MM.1S (cell line): ENCODE data around the gene SUSD3.

Experiments used
- DNase-seq: peaks from one replicate; pipeline ENCODE4 v3.0.0-alpha.2; 2015
- H2AFZ ChIP-seq: fragments of 300-600 bp; sonication (generic); 2 replicates; pipeline ENCODE4 v1.6.0; 2016; ENCODE audit warnings: antibody characterized with exemption, low read length
- H3F3A ChIP-seq: fragments of 300-600 bp; sonication (generic); 2 replicates; pipeline ENCODE4 v1.6.1; 2016; ENCODE audit warnings: mild to moderate bottlenecking, antibody characterized with exemption, low read length, moderate library complexity, mixed read lengths; ENCODE audit not compliant: insufficient read depth
- H3K27ac ChIP-seq: fragments of 300-600 bp; sonication (generic); 2 replicates; pipeline ENCODE4 v1.5.1; 2016; ENCODE audit warnings: mild to moderate bottlenecking, low read length
- H3K27me3 ChIP-seq: fragments of 300-600 bp; sonication (generic); replicated peaks from 2 replicates; pipeline ENCODE4 v1.6.0; 2016; ENCODE audit warnings: low read length; ENCODE audit not compliant: insufficient read depth
- H3K36me3 ChIP-seq: fragments of 300-600 bp; sonication (generic); replicated peaks from 2 replicates; pipeline ENCODE4 v1.6.1; 2016; ENCODE audit warnings: mild to moderate bottlenecking, low read length, mixed read lengths; ENCODE audit not compliant: insufficient read depth
- H3K4me1 ChIP-seq: fragments of 300-600 bp; sonication (generic); 2 replicates; pipeline ENCODE4 v1.6.1; 2016; ENCODE audit warnings: low read length, mixed read lengths
- H3K4me2 ChIP-seq: fragments of 300-600 bp; sonication (generic); 2 replicates; pipeline ENCODE4 v1.6.0; 2016; ENCODE audit warnings: low read depth, low read length
- H3K4me3 ChIP-seq: fragments of 300-600 bp; sonication (generic); 2 replicates; pipeline ENCODE4 v1.5.1; 2016; ENCODE audit warnings: low read length, mixed read lengths
- H3K79me2 ChIP-seq: fragments of 300-600 bp; sonication (generic); 2 replicates; pipeline ENCODE4 v1.6.1; 2016; ENCODE audit warnings: mixed run types, low read length, mixed read lengths
- H3K9ac ChIP-seq: fragments of 300-600 bp; sonication (generic); 2 replicates; pipeline ENCODE4 v1.6.1; 2016; ENCODE audit warnings: low read length, mixed read lengths
- H3K9me2 ChIP-seq: fragments of 300-600 bp; sonication (generic); replicated peaks from 2 replicates; pipeline ENCODE4 v1.6.1; 2016; ENCODE audit warnings: mild to moderate bottlenecking, low read length, mixed read lengths; ENCODE audit not compliant: insufficient read depth
- H3K9me3 ChIP-seq: fragments of 300-600 bp; sonication (generic); replicated peaks from 2 replicates; pipeline ENCODE4 v1.6.1; 2016; ENCODE audit warnings: mild to moderate bottlenecking, low read length, mixed read lengths; ENCODE audit not compliant: insufficient read depth
- H4K20me1 ChIP-seq: fragments of 300-600 bp; sonication (generic); 2 replicates; pipeline ENCODE4 v1.6.1; 2016; ENCODE audit warnings: mild to moderate bottlenecking, low read length, moderate library complexity, mixed read lengths; ENCODE audit not compliant: insufficient read depth
- EZH2 ChIP-seq: fragments of 300-600 bp; sonication (generic); optimal IDR thresholded peaks from 2 replicates; pipeline ENCODE3; 2017; ENCODE audit warnings: low read depth, mild to moderate bottlenecking, antibody characterized with exemption, low read length, mixed read lengths
- EZH2phosphoT487 ChIP-seq: fragments of 300-600 bp; sonication (generic); IDR thresholded peaks from 2 replicates; pipeline ENCODE4 v1.6.1; 2018; ENCODE audit warnings: antibody characterized with exemption, low read length
- TF ChIP-seq, protein P1 (sequence below): fragments of 300-600 bp; sonication (generic); IDR thresholded peaks from 2 replicates; pipeline ENCODE4 v1.5.1; 2016; ENCODE audit warnings: antibody characterized with exemption, low read length, mixed read lengths

SUSD3 gene

DNA sequence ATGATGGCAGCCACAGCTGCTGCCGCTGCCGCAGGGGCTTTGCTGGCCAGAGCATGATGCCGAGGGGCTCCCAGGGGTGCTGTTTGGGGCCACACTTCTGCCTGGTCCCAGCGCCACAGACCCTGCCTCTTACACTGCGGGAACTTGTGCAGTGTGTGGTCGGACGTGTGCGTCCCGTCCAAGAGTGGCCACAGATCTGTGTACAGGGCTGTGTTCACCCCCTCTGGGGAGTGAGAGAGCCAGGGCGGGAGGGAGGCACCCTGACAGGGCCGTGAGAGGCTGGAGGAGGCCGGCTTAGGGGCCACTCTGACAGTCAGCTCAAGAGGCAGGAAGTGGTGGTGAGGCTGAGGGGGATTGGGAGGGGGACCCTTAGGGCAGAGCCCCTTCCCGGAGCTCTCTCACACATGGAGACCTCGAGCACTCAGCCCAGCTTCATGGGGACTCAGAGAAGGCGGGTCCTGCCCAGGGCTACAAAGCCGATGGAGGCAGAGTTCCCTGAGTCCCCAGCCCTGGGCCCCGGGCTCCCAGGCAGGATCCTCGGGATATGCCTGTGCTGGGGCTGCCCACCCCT is 24.4 kb downstream of the SUSD3 start:
- Histone ChIP-seq H4K20me1 (no peaks in the 10 kb centered on the region), H3K79me2 (no peaks in the 10 kb centered on the region), H3K4me3 (no peak overlapping the region), H3K9me3 (no peaks in the 10 kb centered on the region), H3K27me3 (no peaks in the 10 kb centered on the region), H3K9me2 (no peaks in the 10 kb centered on the region), H3K9ac (no peak overlapping the region), H3K36me3 (no peaks in the 10 kb centered on the region), H3K4me1 (no peaks in the 10 kb centered on the region), H2AFZ (no peak overlapping the region), H3F3A (no peaks in the 10 kb centered on the region), H3K27ac (no peak overlapping the region), H3K4me2 (no peak overlapping the region)
- no peak for DNase-seq
- TF ChIP-seq EZH2phosphoT487 (no peak), EZH2 (no peak)
- TF ChIP-seq, protein P1, sequence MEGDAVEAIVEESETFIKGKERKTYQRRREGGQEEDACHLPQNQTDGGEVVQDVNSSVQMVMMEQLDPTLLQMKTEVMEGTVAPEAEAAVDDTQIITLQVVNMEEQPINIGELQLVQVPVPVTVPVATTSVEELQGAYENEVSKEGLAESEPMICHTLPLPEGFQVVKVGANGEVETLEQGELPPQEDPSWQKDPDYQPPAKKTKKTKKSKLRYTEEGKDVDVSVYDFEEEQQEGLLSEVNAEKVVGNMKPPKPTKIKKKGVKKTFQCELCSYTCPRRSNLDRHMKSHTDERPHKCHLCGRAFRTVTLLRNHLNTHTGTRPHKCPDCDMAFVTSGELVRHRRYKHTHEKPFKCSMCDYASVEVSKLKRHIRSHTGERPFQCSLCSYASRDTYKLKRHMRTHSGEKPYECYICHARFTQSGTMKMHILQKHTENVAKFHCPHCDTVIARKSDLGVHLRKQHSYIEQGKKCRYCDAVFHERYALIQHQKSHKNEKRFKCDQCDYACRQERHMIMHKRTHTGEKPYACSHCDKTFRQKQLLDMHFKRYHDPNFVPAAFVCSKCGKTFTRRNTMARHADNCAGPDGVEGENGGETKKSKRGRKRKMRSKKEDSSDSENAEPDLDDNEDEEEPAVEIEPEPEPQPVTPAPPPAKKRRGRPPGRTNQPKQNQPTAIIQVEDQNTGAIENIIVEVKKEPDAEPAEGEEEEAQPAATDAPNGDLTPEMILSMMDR: no peak

DNA sequence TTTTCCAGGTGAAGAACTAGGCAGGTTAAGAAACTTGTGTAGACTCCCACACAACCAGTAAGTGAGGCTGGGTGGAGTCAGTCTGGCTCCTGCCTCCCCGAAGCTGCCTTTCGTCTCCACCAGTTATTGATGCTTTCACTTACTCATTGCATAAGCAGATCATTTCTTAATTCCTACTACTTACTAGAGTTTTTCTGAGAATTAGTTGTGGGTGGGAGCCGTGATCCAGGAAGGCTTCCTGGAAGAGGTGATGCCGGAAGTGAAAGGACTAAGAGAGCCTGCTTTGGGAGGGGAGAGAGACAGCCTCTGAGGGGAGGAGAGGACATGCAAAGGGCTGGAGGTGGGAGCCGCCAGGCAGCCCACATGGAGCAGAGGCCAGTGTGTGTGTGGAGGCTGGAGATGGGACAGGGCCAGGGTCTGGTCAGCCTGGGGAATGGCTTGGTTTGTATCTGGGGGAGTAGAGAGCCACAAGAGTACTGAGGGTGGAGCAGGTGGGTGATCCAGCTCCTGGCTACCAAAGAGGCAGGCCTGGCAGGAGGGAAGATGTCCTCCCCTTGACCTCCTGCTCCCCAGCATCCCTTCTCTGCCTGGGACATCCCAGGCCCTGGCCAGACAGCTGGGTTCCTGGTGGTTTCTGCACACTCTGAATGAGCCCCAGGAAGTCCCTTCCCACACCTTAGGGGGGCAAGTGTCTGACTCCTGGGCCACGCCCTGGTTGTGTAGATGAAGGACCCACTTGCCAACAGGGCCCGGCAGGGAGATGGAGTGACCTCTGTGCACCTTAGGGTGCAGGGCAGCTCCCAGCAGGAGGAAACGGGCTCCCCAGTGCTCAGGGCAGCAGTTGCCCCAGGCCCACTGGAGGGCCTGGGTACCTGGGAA is 25.3 kb downstream of the SUSD3 start:
- Histone ChIP-seq H2AFZ (no peak overlapping the region), H3K36me3 (no peaks in the 10 kb centered on the region), H3K27ac (no peak overlapping the region), H3K27me3 (no peaks in the 10 kb centered on the region), H4K20me1 (no peaks in the 10 kb centered on the region), H3F3A (no peaks in the 10 kb centered on the region), H3K4me1 (no peaks in the 10 kb centered on the region), H3K9me3 (no peaks in the 10 kb centered on the region), H3K4me3 (no peak overlapping the region), H3K9ac (no peak overlapping the region), H3K9me2 (no peaks in the 10 kb centered on the region), H3K4me2 (no peak overlapping the region), H3K79me2 (no peaks in the 10 kb centered on the region)
- TF ChIP-seq EZH2: no peak
- no peak for DNase-seq

DNA sequence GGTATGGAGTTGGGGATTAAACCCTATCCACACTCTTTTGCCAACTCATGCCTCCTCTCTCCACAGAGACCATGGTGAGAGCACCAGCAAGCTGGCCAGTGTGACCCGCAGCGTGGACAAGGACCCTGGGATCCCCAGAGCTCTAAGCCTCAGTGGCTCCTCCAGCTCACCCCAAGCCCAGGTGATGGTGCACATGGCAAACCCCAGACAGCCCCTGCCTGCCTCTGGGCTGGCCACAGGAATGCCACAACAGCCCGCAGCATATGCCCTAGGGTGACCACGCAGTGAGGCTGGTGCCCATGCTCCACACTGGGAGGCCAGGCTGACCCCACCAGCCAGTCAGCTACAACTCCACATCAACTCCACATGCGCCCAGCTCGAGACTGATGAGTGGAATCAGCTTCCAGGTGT is 26.0 kb downstream of the SUSD3 start:
- Histone ChIP-seq H3K27ac (no peak overlapping the region), H2AFZ (no peak overlapping the region), H3K4me2 (no peak overlapping the region), H3K9me2 (no peaks in the 10 kb centered on the region), H3K9me3 (no peaks in the 10 kb centered on the region), H3K27me3 (no peaks in the 10 kb centered on the region), H3K4me1 (no peaks in the 10 kb centered on the region), H3K4me3 (no peak overlapping the region), H3K36me3 (no peaks in the 10 kb centered on the region), H3K9ac (no peak overlapping the region), H3K79me2 (no peaks in the 10 kb centered on the region), H3F3A (no peaks in the 10 kb centered on the region), H4K20me1 (no peaks in the 10 kb centered on the region)
- no peak for DNase-seq
- no peak for TF ChIP-seq EZH2phosphoT487
- no peak for TF ChIP-seq EZH2
- TF ChIP-seq, protein P1: no peak

DNA sequence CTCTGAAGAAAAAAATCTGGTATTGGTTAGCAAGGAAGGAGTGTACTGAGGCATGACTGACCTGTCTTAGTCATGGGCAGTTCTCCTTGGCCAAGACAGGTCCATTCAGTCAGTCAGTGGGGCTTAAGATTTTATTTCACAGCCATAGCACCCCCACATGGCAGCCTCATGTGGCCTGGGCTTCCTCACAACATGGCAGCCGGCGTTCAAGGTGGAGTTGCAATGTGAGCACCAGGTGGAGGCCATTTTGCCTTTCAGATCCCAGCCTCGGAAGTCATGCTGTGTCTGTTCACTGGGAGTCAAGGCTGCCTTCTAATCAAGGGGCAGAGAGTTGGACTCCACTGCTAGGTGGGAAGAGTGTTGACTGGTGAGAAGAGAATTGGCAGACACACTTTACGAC is 27.2 kb downstream of the SUSD3 start:
- Histone ChIP-seq H3K36me3 (no peaks in the 10 kb centered on the region), H2AFZ (no peak overlapping the region), H3K27ac (no peak overlapping the region), H3K9ac (no peak overlapping the region), H3K9me2 (no peaks in the 10 kb centered on the region), H3K4me2 (no peak overlapping the region), H3K9me3 (no peaks in the 10 kb centered on the region), H3K79me2 (no peaks in the 10 kb centered on the region), H3F3A (no peaks in the 10 kb centered on the region), H3K4me3 (no peak overlapping the region), H4K20me1 (no peaks in the 10 kb centered on the region), H3K4me1 (no peaks in the 10 kb centered on the region), H3K27me3 (no peaks in the 10 kb centered on the region)
- DNase-seq: no peak
- TF ChIP-seq EZH2 (no peak), EZH2phosphoT487 (no peak)
- TF ChIP-seq, protein P1: no peak
